ENCODE results near the gene GFER. TPM values are rescaled to one million over a fixed set of nuclear protein-coding genes. Genes with fewer than 3 reads are reported as not detected.
A peak's percentile ranks its signal among the peaks of the same experiment; 100 is the strongest.

The GFER gene
- total RNA-seq, 1 experiment from 2014 or later, result 26.2 TPM

- no peaks in the 10 kb centered on the region for H3K27me3 ChIP-seq (replicated peaks; ENCODE audit: insufficient read depth, low read depth, low read length, poor library complexity)
- ChIA-PET POLR2A (ENCODE audit: low non-redundant PET) (interaction anchor here (0.6 kb wide), 1 partner anchor 211 kb away, joined by 3 read pairs; the partner anchor contains the start of gene PGP), CTCF (no interaction called here)
- H3K36me3 ChIP-seq (ENCODE audit: insufficient read depth, low read length, poor library complexity, severe bottlenecking), result peaks cover 49% of the 10 kb centered on the region
- no peak overlapping the region for H3K4me3 ChIP-seq (ENCODE audit: low read depth, low read length, poor library complexity, severe bottlenecking)
- intact Hi-C loops (cut with micrococcal nuclease; ENCODE audit: unreplicated experiment), result loop anchor here (10.0 kb wide), 1 partner anchor 211 kb away; the partner anchor contains the start of genes BRICD5 and PGP
- BruUV-seq (replicated peaks), result no TSS peak
- H3K27ac ChIP-seq (ENCODE audit: low read depth, low read length, poor library complexity, severe bottlenecking), result no peak overlapping the region
- TF ChIP-seq CTCF (conservative IDR thresholded peaks at IDR 0.05; ENCODE audit: low read depth, low read length) (no peak), EZH2 (IDR thresholded peaks at IDR 0.05; ENCODE audit: borderline replicate concordance, low read depth, low read length, poor library complexity, severe bottlenecking) (no peak)
- H3K4me1 ChIP-seq (ENCODE audit: insufficient read depth, low read length, poor library complexity, severe bottlenecking), result peaks cover 34% of the 10 kb centered on the region
- no peak for DNase-seq (ENCODE audit: low spot score)
- no peaks in the 10 kb centered on the region for H3K9me3 ChIP-seq (ENCODE audit: low read depth, low read length, poor library complexity, severe bottlenecking)
Measured at GRCh38 chr16:2003231-2003826, 19.3 kb downstream of the GFER start.

- Histone ChIP-seq H3K36me3 (ENCODE audit: insufficient read depth, low read length, poor library complexity, severe bottlenecking) (peaks cover 44% of the 10 kb centered on the region), H3K27me3 (replicated peaks; ENCODE audit: insufficient read depth, low read depth, low read length, poor library complexity) (no peaks in the 10 kb centered on the region), H3K9me3 (ENCODE audit: low read depth, low read length, poor library complexity, severe bottlenecking) (no peaks in the 10 kb centered on the region), H3K4me1 (ENCODE audit: insufficient read depth, low read length, poor library complexity, severe bottlenecking) (peaks cover 38% of the 10 kb centered on the region), H3K27ac (ENCODE audit: low read depth, low read length, poor library complexity, severe bottlenecking) (peak overlapping the region; percentile 37), H3K4me3 (ENCODE audit: low read depth, low read length, poor library complexity, severe bottlenecking) (no peak overlapping the region)
- no TSS peak for BruUV-seq (replicated peaks)
- intact Hi-C loops (cut with micrococcal nuclease; ENCODE audit: unreplicated experiment), result loop anchor here (10.0 kb wide), 1 partner anchor 211 kb away; the partner anchor contains the start of genes BRICD5 and PGP
- peak; percentile 82 for TF ChIP-seq CTCF (conservative IDR thresholded peaks at IDR 0.05; ENCODE audit: low read depth, low read length)
- no peak for TF ChIP-seq EZH2 (IDR thresholded peaks at IDR 0.05; ENCODE audit: borderline replicate concordance, low read depth, low read length, poor library complexity, severe bottlenecking)
- POLR2A ChIA-PET (ENCODE audit: low non-redundant PET), result interaction anchor here (0.6 kb wide), 1 partner anchor 142 kb away, joined by 6 read pairs; no protein-coding TSS in a partner anchor
- CTCF ChIA-PET, result interaction anchor here (0.6 kb wide), 1 partner anchor 44 kb away, joined by 4 read pairs; the partner anchor contains the start of genes NTHL1 and TSC2
- DNase-seq (ENCODE audit: low spot score), result peak; percentile 90
Measured at GRCh38 chr16:2003827-2004641, 20.0 kb downstream of the GFER start.

- Histone ChIP-seq H3K4me3 (ENCODE audit: low read depth, low read length, poor library complexity, severe bottlenecking) (no peak overlapping the region), H3K4me1 (ENCODE audit: insufficient read depth, low read length, poor library complexity, severe bottlenecking) (peaks cover 38% of the 10 kb centered on the region), H3K27me3 (replicated peaks; ENCODE audit: insufficient read depth, low read depth, low read length, poor library complexity) (no peaks in the 10 kb centered on the region), H3K27ac (ENCODE audit: low read depth, low read length, poor library complexity, severe bottlenecking) (peak overlapping the region; percentile 37), H3K36me3 (ENCODE audit: insufficient read depth, low read length, poor library complexity, severe bottlenecking) (peaks cover 35% of the 10 kb centered on the region), H3K9me3 (ENCODE audit: low read depth, low read length, poor library complexity, severe bottlenecking) (no peaks in the 10 kb centered on the region)
- TF ChIP-seq CTCF (conservative IDR thresholded peaks at IDR 0.05; ENCODE audit: low read depth, low read length), result no peak
- intact Hi-C loops (cut with micrococcal nuclease; ENCODE audit: unreplicated experiment), result loop anchor here (1.0 to 10.0 kb wide), 2 partner anchors 135 to 210 kb away; partner anchors contain the start of genes BRICD5 and PGP
- DNase-seq (ENCODE audit: low spot score), result no peak
- POLR2A ChIA-PET (ENCODE audit: low non-redundant PET), result no interaction called here
- CTCF ChIA-PET, result interaction anchor here (0.5 to 1.2 kb wide), 3 partner anchors 24 to 136 kb away, joined by 6 to 9 read pairs (median 7); partner anchors contain the start of gene NOXO1
- BruUV-seq (replicated peaks), result no TSS peak
Measured at GRCh38 chr16:2004795-2005517, 21.0 kb downstream of the GFER start.
